DOHH2 (cell line): ENCODE measurements around the gene SLC16A12.

Experiments
- H3F3A ChIP-seq: fragments of 200-600 bp; sonication (generic), shearing (Covaris generic); 2 replicates; pipeline ENCODE4 v1.6.0; 2016; ENCODE audit warnings: antibody characterized with exemption, mild to moderate bottlenecking; ENCODE audit not compliant: control insufficient read depth, insufficient read depth
- H3K27ac ChIP-seq: fragments of 200-600 bp; sonication (generic); 2 replicates; pipeline ENCODE4 v1.5.1; 2014; ENCODE audit warnings: low read depth, mild to moderate bottlenecking, low read length, moderate library complexity
- H3K27me3 ChIP-seq: fragments of 200-600 bp; sonication (generic); 2 replicates; pipeline ENCODE4 v1.6.1; 2014; ENCODE audit warnings: mild to moderate bottlenecking, low read length, mixed read lengths; ENCODE audit not compliant: control insufficient read depth
- H3K36me3 ChIP-seq: fragments of 200-600 bp; sonication (generic); 2 replicates; pipeline ENCODE4 v1.6.1; 2014; ENCODE audit warnings: mild to moderate bottlenecking, low read length, moderate library complexity, mixed read lengths; ENCODE audit not compliant: control insufficient read depth
- H3K4me1 ChIP-seq: fragments of 200-600 bp; sonication (generic); 2 replicates; pipeline ENCODE4 v1.6.1; 2014; ENCODE audit warnings: mild to moderate bottlenecking, low read length, mixed read lengths; ENCODE audit not compliant: control insufficient read depth
- H3K4me2 ChIP-seq: fragments of 200-600 bp; sonication (generic); 2 replicates; pipeline ENCODE4 v1.6.0; 2014; ENCODE audit warnings: mild to moderate bottlenecking, low read length, moderate library complexity
- H3K4me3 ChIP-seq: fragments of 200-600 bp; sonication (generic); 2 replicates; pipeline ENCODE4 v1.5.1; 2014; ENCODE audit warnings: mild to moderate bottlenecking, low read length, mixed read lengths
- H3K79me2 ChIP-seq: fragments of 200-600 bp; sonication (generic); 2 replicates; pipeline ENCODE4 v1.6.1; 2014; ENCODE audit warnings: mild to moderate bottlenecking, low read length, mixed read lengths; ENCODE audit not compliant: control insufficient read depth
- H3K9me2 ChIP-seq: fragments of 200-600 bp; sonication (generic); replicated peaks from 2 replicates; pipeline ENCODE4 v1.6.1; 2014; ENCODE audit warnings: mild to moderate bottlenecking, low read length, mixed read lengths; ENCODE audit not compliant: control insufficient read depth
- H3K9me3 ChIP-seq: fragments of 200-600 bp; sonication (generic); 2 replicates; pipeline ENCODE4 v1.6.1; 2014; ENCODE audit warnings: antibody characterized with exemption, low read length, mixed read lengths; ENCODE audit not compliant: control insufficient read depth, insufficient read depth
- H4K20me1 ChIP-seq: fragments of 200-600 bp; sonication (generic); 2 replicates; pipeline ENCODE4 v1.6.0; 2014; ENCODE audit warnings: low read depth, mild to moderate bottlenecking, antibody characterized with exemption, low read length, moderate library complexity; ENCODE audit not compliant: control insufficient read depth, insufficient read depth
- CTCF ChIP-seq: fragments of 200-600 bp; sonication (generic); IDR thresholded peaks from one replicate; pipeline ENCODE4 v1.5.1; 2014; ENCODE audit warnings: antibody characterized with exemption, mild to moderate bottlenecking, low read depth, low read length; ENCODE audit not compliant: poor library complexity, severe bottlenecking
- EZH2phosphoT487 ChIP-seq: fragments of 200-600 bp; sonication (generic); IDR thresholded peaks from 2 replicates; pipeline ENCODE4 v1.6.1; 2017; ENCODE audit warnings: borderline replicate concordance, mild to moderate bottlenecking, antibody characterized with exemption, low read length, moderate library complexity, mixed read lengths

SLC16A12 gene

GRCh38 chr10:89384474-89385340 lies 150.7 kb downstream of the SLC16A12 start:
- Histone ChIP-seq H3K4me2 (no peak overlapping the region), H3K27me3 (no peaks in the 10 kb centered on the region), H3K27ac (no peak overlapping the region), H3F3A (no peaks in the 10 kb centered on the region), H3K9me2 (no peaks in the 10 kb centered on the region), H4K20me1 (no peaks in the 10 kb centered on the region), H3K4me1 (no peaks in the 10 kb centered on the region), H3K4me3 (no peak overlapping the region), H3K79me2 (no peaks in the 10 kb centered on the region), H3K36me3 (no peaks in the 10 kb centered on the region), H3K9me3 (no peaks in the 10 kb centered on the region)
- TF ChIP-seq EZH2phosphoT487 (no peak), CTCF (no peak)

- H3K36me3 ChIP-seq = no peaks in the 10 kb centered on the region
- no peaks in the 10 kb centered on the region for H4K20me1 ChIP-seq
- H3K9me2 ChIP-seq = no peaks in the 10 kb centered on the region
- no peaks in the 10 kb centered on the region for H3K27me3 ChIP-seq
- H3K79me2 ChIP-seq = no peaks in the 10 kb centered on the region
- no peaks in the 10 kb centered on the region for H3K9me3 ChIP-seq
- TF ChIP-seq CTCF (no peak), EZH2phosphoT487 (no peak)
- no peak overlapping the region for H3K27ac ChIP-seq
- H3K4me2 ChIP-seq = no peak overlapping the region
- no peak overlapping the region for H3K4me3 ChIP-seq
- no peaks in the 10 kb centered on the region for H3K4me1 ChIP-seq
- no peaks in the 10 kb centered on the region for H3F3A ChIP-seq
Observed at GRCh38 chr10:89382757-89383156, 152.6 kb downstream of the SLC16A12 start.
